Measurements from ENCODE around the gene KRT35. TPM values are rescaled to one million over a fixed set of nuclear protein-coding genes. Genes with fewer than 3 reads are reported as not detected.

Gene KRT35
- total RNA-seq, 1 experiment from 2014 or later: not detected

DNA sequence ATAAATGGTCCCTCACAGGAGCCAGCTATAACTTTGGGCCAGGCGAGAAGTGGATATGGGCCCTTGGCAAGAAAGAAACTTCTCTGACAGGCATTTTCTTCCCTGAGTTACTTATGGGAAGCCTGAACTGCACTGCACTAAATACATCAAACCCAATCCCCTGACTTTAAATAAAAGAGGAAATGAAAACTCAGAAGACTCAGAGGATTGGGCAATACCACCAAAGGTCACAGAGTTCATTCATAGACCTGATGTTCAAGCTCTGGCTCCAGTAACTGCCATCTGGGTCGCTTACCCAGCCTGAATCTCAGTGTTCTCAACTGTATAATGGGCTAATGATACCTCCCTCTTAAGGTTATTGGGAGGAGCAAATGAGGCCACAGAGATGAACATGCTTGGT, 815 bp downstream of the KRT35 start:
- Mint-ChIP-seq H3K27ac (ENCODE audit: unreplicated experiment) (no peak overlapping the region), H3K9me3 (ENCODE audit: low read depth, unreplicated experiment) (no peaks in the 10 kb centered on the region), H3K4me3 (ENCODE audit: low read depth, unreplicated experiment) (no peak overlapping the region), H3K36me3 (ENCODE audit: insufficient read depth, unreplicated experiment) (no peaks in the 10 kb centered on the region), H3K4me1 (ENCODE audit: low read depth, unreplicated experiment) (no peaks in the 10 kb centered on the region), H3K27me3 (ENCODE audit: unreplicated experiment) (no peaks in the 10 kb centered on the region)
- TF ChIP-seq, protein P1, sequence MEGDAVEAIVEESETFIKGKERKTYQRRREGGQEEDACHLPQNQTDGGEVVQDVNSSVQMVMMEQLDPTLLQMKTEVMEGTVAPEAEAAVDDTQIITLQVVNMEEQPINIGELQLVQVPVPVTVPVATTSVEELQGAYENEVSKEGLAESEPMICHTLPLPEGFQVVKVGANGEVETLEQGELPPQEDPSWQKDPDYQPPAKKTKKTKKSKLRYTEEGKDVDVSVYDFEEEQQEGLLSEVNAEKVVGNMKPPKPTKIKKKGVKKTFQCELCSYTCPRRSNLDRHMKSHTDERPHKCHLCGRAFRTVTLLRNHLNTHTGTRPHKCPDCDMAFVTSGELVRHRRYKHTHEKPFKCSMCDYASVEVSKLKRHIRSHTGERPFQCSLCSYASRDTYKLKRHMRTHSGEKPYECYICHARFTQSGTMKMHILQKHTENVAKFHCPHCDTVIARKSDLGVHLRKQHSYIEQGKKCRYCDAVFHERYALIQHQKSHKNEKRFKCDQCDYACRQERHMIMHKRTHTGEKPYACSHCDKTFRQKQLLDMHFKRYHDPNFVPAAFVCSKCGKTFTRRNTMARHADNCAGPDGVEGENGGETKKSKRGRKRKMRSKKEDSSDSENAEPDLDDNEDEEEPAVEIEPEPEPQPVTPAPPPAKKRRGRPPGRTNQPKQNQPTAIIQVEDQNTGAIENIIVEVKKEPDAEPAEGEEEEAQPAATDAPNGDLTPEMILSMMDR (IDR thresholded peaks at IDR 0.05; ENCODE audit: unreplicated experiment): no peak
- CTCF ChIA-PET: interaction anchor here (1.2 kb wide), 1 partner anchor 10 kb away, joined by 3 read pairs; no protein-coding TSS in a partner anchor
- DNase-seq: no peak
- intact Hi-C loops (cut with micrococcal nuclease; ENCODE audit: unreplicated experiment): no loop called here
- no TSS peak for BruUV-seq (replicated peaks)

DNA sequence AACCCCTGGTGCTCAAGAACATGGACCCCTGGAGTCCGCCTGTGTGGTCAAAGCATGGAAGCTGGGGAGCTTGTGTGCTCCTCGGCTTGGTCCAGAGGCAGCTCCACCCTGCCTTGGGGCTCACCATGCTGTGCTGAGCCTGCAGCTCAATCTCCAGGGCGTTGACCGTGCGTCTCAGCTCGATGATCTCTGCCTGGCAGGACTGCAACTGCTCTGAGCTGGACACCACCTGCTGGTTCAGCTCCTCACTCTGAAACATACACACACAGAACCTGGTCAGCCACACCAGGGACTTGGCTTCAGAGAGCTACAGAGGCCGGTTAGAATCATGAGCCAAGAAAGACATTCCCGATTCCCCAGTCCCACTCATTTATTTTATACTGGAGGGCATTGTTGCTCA, 2.7 kb downstream of the KRT35 start:
- Mint-ChIP-seq H3K27me3 (ENCODE audit: unreplicated experiment) (peaks cover 4% of the 10 kb centered on the region), H3K27ac (ENCODE audit: unreplicated experiment) (no peak overlapping the region), H3K36me3 (ENCODE audit: insufficient read depth, unreplicated experiment) (no peaks in the 10 kb centered on the region), H3K4me3 (ENCODE audit: low read depth, unreplicated experiment) (no peak overlapping the region), H3K9me3 (ENCODE audit: low read depth, unreplicated experiment) (no peaks in the 10 kb centered on the region), H3K4me1 (ENCODE audit: low read depth, unreplicated experiment) (no peaks in the 10 kb centered on the region)
- BruUV-seq (replicated peaks): no TSS peak
- CTCF ChIA-PET: interaction anchor here (0.8 kb wide), 1 partner anchor 9 kb away, joined by 3 read pairs; no protein-coding TSS in a partner anchor
- DNase-seq: no peak
- intact Hi-C loops (cut with micrococcal nuclease; ENCODE audit: unreplicated experiment): no loop called here
- TF ChIP-seq, protein P1 (IDR thresholded peaks at IDR 0.05; ENCODE audit: unreplicated experiment): no peak

DNA sequence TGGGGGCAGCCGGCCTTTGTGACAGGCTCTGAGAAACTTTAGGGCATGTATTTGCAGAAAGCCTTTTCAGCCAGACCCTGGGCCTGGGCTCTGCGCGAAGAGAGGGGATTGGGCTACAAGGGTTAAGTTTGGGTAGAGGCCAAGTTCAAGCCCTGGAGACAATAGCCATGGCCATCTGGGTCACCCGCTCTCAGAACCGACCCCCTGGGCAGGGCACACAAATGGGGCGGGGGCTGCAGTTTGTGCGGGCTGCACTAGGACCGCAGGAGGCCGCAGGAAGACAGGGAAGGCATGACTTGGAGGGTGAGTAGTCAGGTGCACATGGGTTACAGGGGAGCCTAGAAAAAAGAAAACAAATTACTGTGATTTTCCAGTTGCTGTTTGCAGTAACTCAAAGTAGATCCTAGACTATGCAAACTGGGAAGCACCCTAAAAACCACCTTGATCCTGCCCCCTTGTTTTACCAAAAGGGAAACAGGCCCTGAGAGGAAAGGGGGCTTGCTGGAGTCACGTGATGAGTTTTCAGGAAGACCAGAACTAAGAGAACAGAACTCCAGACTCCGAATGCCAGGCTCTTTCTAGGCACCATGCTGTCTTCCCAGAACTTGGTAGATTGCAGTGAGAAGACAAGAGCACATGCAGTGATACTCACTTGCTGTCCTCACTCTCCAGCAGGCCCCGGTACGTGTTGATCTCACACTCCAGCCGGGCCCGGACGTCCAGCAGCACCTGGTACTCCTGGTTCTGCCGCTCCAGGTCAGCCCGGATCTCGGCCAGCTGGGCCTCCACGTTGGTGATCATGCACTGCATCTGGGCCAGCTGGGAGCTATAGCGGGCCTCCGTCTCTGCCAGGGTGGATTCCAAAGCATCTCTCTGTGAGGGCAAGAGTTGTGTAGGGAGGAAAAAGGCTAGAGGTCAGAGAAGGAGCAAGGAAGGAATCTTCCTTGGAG, 3.8 kb downstream of the KRT35 start:
- Mint-ChIP-seq H3K27me3 (ENCODE audit: unreplicated experiment) (peaks cover 13% of the 10 kb centered on the region), H3K9me3 (ENCODE audit: low read depth, unreplicated experiment) (no peaks in the 10 kb centered on the region), H3K27ac (ENCODE audit: unreplicated experiment) (no peak overlapping the region), H3K4me1 (ENCODE audit: low read depth, unreplicated experiment) (no peaks in the 10 kb centered on the region), H3K4me3 (ENCODE audit: low read depth, unreplicated experiment) (no peak overlapping the region), H3K36me3 (ENCODE audit: insufficient read depth, unreplicated experiment) (no peaks in the 10 kb centered on the region)
- TF ChIP-seq, protein P1 (IDR thresholded peaks at IDR 0.05; ENCODE audit: unreplicated experiment): no peak
- no TSS peak for BruUV-seq (replicated peaks)
- DNase-seq: no peak
- CTCF ChIA-PET: interaction anchor here (0.8 to 1.6 kb wide), 2 partner anchors 10 to 59 kb away, joined by 3 read pairs; no protein-coding TSS in a partner anchor
- intact Hi-C loops (cut with micrococcal nuclease; ENCODE audit: unreplicated experiment): no loop called here

DNA sequence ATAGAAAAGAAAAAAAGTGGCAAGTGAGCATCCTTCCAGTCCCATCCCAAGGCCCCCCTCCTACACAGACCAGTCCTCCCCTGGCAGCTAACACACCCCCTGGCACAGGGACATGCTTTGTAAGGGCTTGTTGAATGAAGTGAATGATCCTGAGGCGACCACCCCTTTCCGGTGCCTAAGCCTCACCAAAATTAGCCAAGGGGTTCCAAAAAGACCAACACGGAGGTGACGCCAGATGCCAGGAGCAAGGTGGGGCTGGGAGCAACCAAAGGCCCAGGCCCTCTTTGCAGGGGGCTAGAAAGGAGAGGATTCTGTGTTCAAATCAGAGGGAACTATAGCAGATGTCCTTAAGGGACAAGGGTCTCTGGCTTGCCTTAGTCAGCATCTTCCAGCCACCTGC, 5.5 kb downstream of the KRT35 start:
- H3K27me3 Mint-ChIP-seq (ENCODE audit: unreplicated experiment): peaks cover 21% of the 10 kb centered on the region
- no peak for DNase-seq
- CTCF ChIA-PET: interaction anchor here (1.6 kb wide), 1 partner anchor 58 kb away, joined by 3 read pairs; no protein-coding TSS in a partner anchor
- no TSS peak for BruUV-seq (replicated peaks)
- no peaks in the 10 kb centered on the region for H3K9me3 Mint-ChIP-seq (ENCODE audit: low read depth, unreplicated experiment)
- H3K4me1 Mint-ChIP-seq (ENCODE audit: low read depth, unreplicated experiment): no peaks in the 10 kb centered on the region
- no peak overlapping the region for H3K27ac Mint-ChIP-seq (ENCODE audit: unreplicated experiment)
- H3K4me3 Mint-ChIP-seq (ENCODE audit: low read depth, unreplicated experiment): no peak overlapping the region
- TF ChIP-seq, protein P1 (IDR thresholded peaks at IDR 0.05; ENCODE audit: unreplicated experiment): no peak
- no peaks in the 10 kb centered on the region for H3K36me3 Mint-ChIP-seq (ENCODE audit: insufficient read depth, unreplicated experiment)
- intact Hi-C loops (cut with micrococcal nuclease; ENCODE audit: unreplicated experiment): no loop called here

Data from Calu3 (cell line).